Subcutaneous adipose tissue (tissue), 4 donors: ENCODE measurements around the gene PIM3. TPM values are rescaled to one million over a fixed set of nuclear protein-coding genes. Genes with fewer than 3 reads are reported as not detected.

Source experiments
- total RNA-seq, 4 donors: library from RNA; depleted of rRNA; stranded (reverse); fragments of >200 nt; gene quantifications; one replicate each; pipeline ENCODE4 v1.1.0, GENCODE V29; 2016
- TF ChIP-seq, protein P1 (sequence below): fragments of 450-650 bp; IDR thresholded peaks from one replicate; pipeline ENCODE4 v1.5.1; 2016; ENCODE audit warnings: low read depth, mild to moderate bottlenecking, control low read depth, antibody characterized with exemption, moderate library complexity

Gene PIM3
- total RNA-seq, 4 donors from 2014 or later: 25.8 to 174 (median 59.0) TPM

- TF ChIP-seq, protein P1, sequence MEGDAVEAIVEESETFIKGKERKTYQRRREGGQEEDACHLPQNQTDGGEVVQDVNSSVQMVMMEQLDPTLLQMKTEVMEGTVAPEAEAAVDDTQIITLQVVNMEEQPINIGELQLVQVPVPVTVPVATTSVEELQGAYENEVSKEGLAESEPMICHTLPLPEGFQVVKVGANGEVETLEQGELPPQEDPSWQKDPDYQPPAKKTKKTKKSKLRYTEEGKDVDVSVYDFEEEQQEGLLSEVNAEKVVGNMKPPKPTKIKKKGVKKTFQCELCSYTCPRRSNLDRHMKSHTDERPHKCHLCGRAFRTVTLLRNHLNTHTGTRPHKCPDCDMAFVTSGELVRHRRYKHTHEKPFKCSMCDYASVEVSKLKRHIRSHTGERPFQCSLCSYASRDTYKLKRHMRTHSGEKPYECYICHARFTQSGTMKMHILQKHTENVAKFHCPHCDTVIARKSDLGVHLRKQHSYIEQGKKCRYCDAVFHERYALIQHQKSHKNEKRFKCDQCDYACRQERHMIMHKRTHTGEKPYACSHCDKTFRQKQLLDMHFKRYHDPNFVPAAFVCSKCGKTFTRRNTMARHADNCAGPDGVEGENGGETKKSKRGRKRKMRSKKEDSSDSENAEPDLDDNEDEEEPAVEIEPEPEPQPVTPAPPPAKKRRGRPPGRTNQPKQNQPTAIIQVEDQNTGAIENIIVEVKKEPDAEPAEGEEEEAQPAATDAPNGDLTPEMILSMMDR: no peak
Measured at GRCh38 chr22:49929211-49929979, 31.2 kb upstream of the PIM3 start.

GRCh38 chr22:49929994-49930575 lies 30.5 kb upstream of the PIM3 start:
- TF ChIP-seq, protein P1: no peak

DNA sequence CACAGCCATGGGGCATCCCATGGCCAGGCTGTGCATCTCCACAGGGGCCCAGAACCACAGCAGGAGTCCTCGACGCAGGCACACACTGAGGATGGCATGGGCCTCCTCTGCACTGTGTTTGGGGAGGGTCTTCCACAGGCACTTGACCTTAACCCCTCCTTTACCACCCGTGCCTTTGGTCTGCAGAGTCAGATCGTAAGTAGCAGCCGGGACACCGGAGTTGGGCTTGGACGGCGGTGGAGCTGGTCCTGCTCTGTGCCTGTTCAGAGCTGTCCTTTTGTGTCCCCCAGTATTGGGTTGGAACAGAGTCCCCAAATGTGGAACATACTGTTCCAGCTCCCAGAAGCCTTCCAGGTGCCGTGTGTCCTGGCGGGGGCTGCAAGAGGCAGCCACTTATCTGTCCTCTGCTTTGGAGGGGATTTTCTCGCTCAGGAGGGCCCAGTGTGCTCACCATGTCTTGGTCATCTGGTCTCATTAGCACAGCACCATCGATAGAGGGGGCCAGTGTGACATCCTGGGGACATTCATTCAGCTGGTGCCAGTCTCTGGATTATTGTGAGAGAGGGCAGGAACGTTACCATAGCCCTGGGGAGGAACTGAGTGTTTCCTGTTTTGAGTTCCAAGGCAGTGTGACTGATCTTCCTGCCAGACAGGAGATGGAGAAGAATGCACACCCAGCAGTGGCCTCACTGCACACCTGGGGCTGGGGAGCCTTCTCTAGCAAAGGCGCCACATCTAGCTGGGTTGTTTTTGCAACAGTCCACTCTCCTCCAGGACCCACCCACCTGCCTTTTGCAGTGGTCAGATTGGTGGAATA lies 29.8 kb upstream of the PIM3 start:
- TF ChIP-seq, protein P1: no peak

DNA sequence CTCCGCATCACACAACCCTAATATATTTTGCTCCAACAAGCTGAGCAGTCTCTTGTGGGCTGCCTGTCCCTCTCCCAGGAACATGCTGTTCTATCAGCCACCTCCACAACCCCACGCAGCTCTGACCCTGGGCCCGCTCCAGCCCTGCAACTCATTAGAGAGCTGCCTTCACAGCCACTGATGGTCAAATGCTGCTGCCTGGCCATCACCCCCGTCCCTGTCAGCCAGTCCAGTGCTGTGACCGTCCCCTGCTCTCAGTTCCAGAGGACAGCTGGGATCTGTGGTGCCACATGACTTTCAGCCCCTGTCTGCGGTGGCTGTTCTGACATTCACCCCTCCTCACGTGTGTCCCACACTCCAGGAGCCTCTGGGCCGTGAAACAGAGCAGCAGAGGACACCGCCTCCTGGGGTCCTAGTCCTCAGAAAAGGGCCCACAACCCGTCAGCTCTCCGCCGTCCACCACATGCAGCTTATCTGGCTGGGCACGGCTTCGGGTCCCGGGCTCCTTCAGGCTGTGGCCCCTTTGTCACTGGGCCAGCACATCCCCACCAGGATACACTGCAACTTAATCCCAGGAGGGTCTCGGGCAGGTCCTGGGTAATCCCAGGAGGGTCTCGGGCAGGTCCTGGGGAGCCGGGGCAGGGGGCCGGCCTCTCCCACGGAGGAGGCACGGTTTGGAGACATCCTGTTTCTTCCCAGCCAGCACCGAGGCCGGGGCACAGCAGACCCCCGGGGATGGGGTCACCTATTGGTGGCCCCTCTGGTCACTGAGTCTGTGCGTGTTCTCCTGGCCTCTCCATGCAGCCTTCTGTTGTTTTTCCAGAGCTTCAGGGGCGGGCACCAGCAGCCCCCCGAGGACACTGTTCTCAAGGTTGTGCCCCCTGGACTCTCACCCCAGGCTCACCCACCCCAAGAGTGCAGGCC lies 27.1 kb upstream of the PIM3 start:
- TF ChIP-seq, protein P1: no peak

- TF ChIP-seq, protein P1: no peak
Measured at GRCh38 chr22:49934160-49934890, 26.2 kb upstream of the PIM3 start.

GRCh38 chr22:49934891-49935557 lies 25.5 kb upstream of the PIM3 start:
- TF ChIP-seq, protein P1: no peak
